ENCODE results near the gene RGSL1. TPM values are rescaled to one million over a fixed set of nuclear protein-coding genes. Genes with fewer than 3 reads are reported as not detected.
A peak's percentile ranks its signal among the peaks of the same experiment; 100 is the strongest.

Gene RGSL1
- total and polyA plus RNA-seq, 9 of the 15 experiments (the other 6 are each of a cell fraction or from before 2014, with no cell fraction given) = 0.03 TPM; not detected in 8

- peak; percentile 21 for TF ChIP-seq SMAD1 (IDR thresholded peaks at IDR 0.05; ENCODE audit: low read depth, low read length, partially characterized antibody)
- no peak for TF ChIP-seq NONO (IDR thresholded peaks at IDR 0.05; ENCODE audit: low read depth in 2 of 2, low read length in 1 of 2)
- TF ChIP-seq MCM2 (IDR thresholded peaks at IDR 0.05; ENCODE audit: low read depth) = no peak
- TF ChIP-seq ZBTB8A (IDR thresholded peaks at IDR 0.05; ENCODE audit: partially characterized antibody) = no peak
- no peak for TF ChIP-seq PBX2 (CRISPR knock-in tag; IDR thresholded peaks at IDR 0.05; ENCODE audit: low read depth)
- peak; percentile 68 for TF ChIP-seq PBX2 (tag; conservative IDR thresholded peaks at IDR 0.05; ENCODE audit: low read depth)
- no peak for TF ChIP-seq ZNF212 (CRISPR knock-in tag; IDR thresholded peaks at IDR 0.05)
- no peak for TF ChIP-seq PRMT5 (CRISPR knock-in tag; IDR thresholded peaks at IDR 0.05)
- TF ChIP-seq GATAD2B (IDR thresholded peaks at IDR 0.05; ENCODE audit: borderline replicate concordance) = no peak
- no peak for TF ChIP-seq PML (IDR thresholded peaks at IDR 0.05; ENCODE audit: low read length)
- TF ChIP-seq BRF2 (IDR thresholded peaks at IDR 0.05; ENCODE audit: borderline replicate concordance, insufficient read depth, insufficient read length) = no peak
- TF ChIP-seq SLC30A9 (CRISPR knock-in tag; IDR thresholded peaks at IDR 0.05) = no peak
- TF ChIP-seq KHSRP (IDR thresholded peaks at IDR 0.05) = no peak
- no peak for TF ChIP-seq ZNF217 (CRISPR knock-in tag; IDR thresholded peaks at IDR 0.05)
- no peak for TF ChIP-seq CBX2 (IDR thresholded peaks at IDR 0.05; ENCODE audit: insufficient read depth, low read length, poor library complexity, severe bottlenecking)
- TF ChIP-seq GABPB2 (CRISPR knock-in tag; conservative IDR thresholded peaks at IDR 0.05) = no peak
- TF ChIP-seq GTF2F1 (IDR thresholded peaks at IDR 0.05; ENCODE audit: low read depth, low read length) = no peak
- no peak for TF ChIP-seq TCF7L2 (IDR thresholded peaks at IDR 0.05; ENCODE audit: low read depth, low read length)
Measured at GRCh38 chr1:182587666-182588499, 137.9 kb downstream of the RGSL1 start (continued).
